Left ventricle myocardium inferior (tissue), 1 donor: Measurements from ENCODE around the gene ZPBP2. TPM values are rescaled to one million over a fixed set of nuclear protein-coding genes. Genes with fewer than 3 reads are reported as not detected.

ENCODE experiments used
- DNase-seq: peaks from one replicate; pipeline ENCODE4 v3.0.0-alpha.2; 2020
- H3K27ac ChIP-seq: fragments of 200-600 bp; replicated peaks from 2 replicates; pipeline ENCODE4 v1.8.0; 2021
- H3K27me3 ChIP-seq: fragments of 200-600 bp; 2 replicates; pipeline ENCODE4 v1.8.0; 2021; ENCODE audit warnings: low read depth
- H3K36me3 ChIP-seq: fragments of 200-600 bp; 2 replicates; pipeline ENCODE4 v1.8.0; 2021
- H3K4me1 ChIP-seq: fragments of 200-600 bp; 2 replicates; pipeline ENCODE4 v1.8.0; 2021
- H3K4me3 ChIP-seq: fragments of 200-600 bp; 2 replicates; pipeline ENCODE4 v1.8.0; 2021; ENCODE audit warnings: mild to moderate bottlenecking, moderate library complexity
- H3K9me3 ChIP-seq: fragments of 200-600 bp; replicated peaks from 2 replicates; pipeline ENCODE4 v1.8.0; 2021
- intact Hi-C: fragments of 100-400 bp; cut with micrococcal nuclease; formaldehyde crosslinking; loops from one replicate; pipeline ENCODE4 v1.11.0; 2022
- long read RNA-seq: library from polyadenylated mRNA; unstranded; transcript quantifications from one replicate; pipeline ENCODE4 v2.0.0, GENCODE V29; 2021
- total RNA-seq: library from RNA; stranded (reverse); fragmentation: NEBNext Ultra II Directional; extraction: Animal tissue kit (Norgen Biotek cat#: 25700); gene quantifications from one replicate; pipeline ENCODE4 v1.2.1, GENCODE V29; 2021
- TF ChIP-seq, protein P1 (sequence below): fragments of 200-600 bp; IDR thresholded peaks from 2 replicates; pipeline ENCODE4 v1.8.0; 2021; ENCODE audit warnings: antibody characterized with exemption, mild to moderate bottlenecking, borderline replicate concordance
- donor health status: DM: no; HTN: yes; CAD: no; lungs with severe emphysema.

Gene ZPBP2, protein sequence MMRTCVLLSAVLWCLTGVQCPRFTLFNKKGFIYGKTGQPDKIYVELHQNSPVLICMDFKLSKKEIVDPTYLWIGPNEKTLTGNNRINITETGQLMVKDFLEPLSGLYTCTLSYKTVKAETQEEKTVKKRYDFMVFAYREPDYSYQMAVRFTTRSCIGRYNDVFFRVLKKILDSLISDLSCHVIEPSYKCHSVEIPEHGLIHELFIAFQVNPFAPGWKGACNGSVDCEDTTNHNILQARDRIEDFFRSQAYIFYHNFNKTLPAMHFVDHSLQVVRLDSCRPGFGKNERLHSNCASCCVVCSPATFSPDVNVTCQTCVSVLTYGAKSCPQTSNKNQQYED
- not detected for total RNA-seq
- long read RNA-seq, result 0 reads

DNA sequence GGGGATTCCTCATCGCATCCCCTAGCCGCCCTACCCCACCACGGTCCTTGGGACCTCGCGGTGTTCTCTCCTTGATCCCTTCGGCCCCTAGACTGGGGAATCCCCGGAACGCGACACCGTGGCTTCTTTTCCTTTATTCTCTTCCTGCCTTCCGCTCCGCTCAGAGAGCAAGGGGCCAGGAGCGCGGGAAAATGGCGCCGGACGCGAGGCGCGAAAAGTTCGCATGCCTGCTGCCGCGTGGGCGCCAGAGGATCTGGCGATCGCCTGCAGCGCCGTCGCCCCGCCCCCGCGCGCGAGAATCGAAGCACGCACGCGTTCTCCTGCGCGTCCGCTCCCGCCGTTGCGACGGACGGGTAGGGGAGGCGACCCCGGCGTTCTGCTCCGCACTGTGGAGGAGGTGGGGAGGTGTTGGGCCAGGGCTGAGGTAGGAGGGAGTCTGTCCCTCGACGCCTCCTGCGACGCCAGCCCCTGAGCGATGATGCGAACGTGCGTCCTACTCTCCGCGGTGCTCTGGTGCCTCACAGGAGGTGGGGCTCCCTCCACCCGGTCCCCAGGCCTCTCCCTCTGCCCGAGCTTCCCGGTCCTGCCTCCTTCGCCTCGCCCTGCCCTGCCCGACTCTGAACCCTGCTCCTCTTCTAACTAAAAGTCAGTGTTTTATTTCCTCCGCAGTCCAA, at the start of gene ZPBP2:
Gene ZPBP2 (plus strand): TSS at position 323 of the 674 bp plus-strand sequence. CDS start 153 bp downstream, at position 476.
- TF ChIP-seq, protein P1, sequence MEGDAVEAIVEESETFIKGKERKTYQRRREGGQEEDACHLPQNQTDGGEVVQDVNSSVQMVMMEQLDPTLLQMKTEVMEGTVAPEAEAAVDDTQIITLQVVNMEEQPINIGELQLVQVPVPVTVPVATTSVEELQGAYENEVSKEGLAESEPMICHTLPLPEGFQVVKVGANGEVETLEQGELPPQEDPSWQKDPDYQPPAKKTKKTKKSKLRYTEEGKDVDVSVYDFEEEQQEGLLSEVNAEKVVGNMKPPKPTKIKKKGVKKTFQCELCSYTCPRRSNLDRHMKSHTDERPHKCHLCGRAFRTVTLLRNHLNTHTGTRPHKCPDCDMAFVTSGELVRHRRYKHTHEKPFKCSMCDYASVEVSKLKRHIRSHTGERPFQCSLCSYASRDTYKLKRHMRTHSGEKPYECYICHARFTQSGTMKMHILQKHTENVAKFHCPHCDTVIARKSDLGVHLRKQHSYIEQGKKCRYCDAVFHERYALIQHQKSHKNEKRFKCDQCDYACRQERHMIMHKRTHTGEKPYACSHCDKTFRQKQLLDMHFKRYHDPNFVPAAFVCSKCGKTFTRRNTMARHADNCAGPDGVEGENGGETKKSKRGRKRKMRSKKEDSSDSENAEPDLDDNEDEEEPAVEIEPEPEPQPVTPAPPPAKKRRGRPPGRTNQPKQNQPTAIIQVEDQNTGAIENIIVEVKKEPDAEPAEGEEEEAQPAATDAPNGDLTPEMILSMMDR, result no peak
- DNase-seq, result no peak
- intact Hi-C loops, result no loop called here
- peaks cover 74% of the 10 kb centered on the region for H3K27me3 ChIP-seq
- H3K9me3 ChIP-seq, result no peaks in the 10 kb centered on the region
- H3K4me1 ChIP-seq, result peaks cover 10% of the 10 kb centered on the region
- no peak within 1 kb of the TSS for H3K4me3 ChIP-seq
- no peaks in the 10 kb centered on the region for H3K36me3 ChIP-seq
- no peak within 1 kb of the TSS for H3K27ac ChIP-seq

DNA sequence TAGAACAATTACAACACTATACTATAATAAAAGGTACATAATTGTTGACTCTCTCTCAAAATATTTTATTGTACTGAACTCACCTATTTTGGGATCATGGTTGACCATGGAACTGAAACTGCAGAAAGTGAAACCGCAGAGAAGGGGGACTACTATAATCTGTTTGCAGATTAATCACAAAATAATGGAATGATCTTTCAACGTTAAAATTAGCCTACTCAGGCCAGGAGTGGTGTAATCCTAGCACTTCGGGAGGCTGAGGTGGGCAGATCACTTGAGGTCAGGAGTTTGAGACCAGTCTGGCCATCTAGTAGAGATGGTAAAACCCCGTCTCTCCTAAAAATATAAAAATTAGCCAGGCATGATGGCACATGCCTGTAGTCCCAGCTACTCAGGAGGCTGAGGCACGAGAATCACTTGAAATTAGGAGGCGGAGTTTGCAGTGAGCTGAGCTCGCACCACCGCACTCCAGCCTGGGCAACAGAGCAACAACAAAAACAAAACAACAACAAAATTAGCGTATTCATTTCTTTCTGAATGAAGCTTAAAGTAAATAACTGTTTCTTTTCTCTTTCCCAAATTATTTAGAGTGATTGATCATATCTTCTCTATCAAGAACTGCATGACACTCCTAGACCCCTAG, 49.5 kb upstream of the ZPBP2 start:
- TF ChIP-seq, protein P1, result no peak
- Histone ChIP-seq H3K4me3 (no peak overlapping the region), H3K4me1 (no peaks in the 10 kb centered on the region), H3K9me3 (peaks cover 3% of the 10 kb centered on the region), H3K36me3 (no peaks in the 10 kb centered on the region), H3K27me3 (peaks cover 34% of the 10 kb centered on the region), H3K27ac (no peak overlapping the region)
- DNase-seq, result no peak
- intact Hi-C loops, result no loop called here

DNA sequence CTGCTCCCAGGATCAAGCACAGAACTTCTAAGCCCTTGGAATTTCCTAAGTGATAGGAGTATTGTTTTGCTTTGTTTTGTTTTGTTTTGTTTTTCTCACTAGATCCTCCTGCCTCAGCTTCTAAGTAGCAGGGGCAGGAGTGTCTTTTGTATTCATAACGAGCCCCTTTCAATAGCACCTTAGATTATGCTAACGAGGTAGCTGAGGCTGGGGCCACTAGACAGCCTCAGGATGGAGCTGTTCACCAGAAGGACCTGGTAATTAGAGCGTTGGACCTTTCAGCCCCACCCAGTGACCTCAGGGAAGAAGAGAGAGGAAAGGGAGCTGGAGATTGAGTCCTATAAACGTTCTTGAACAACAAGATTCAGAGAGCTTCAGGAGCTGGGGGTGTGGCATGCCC, 47.5 kb upstream of the ZPBP2 start:
- TF ChIP-seq, protein P1, result no peak
- intact Hi-C loops, result no loop called here
- Histone ChIP-seq H3K27me3 (peaks cover 38% of the 10 kb centered on the region), H3K27ac (no peak overlapping the region), H3K4me1 (no peaks in the 10 kb centered on the region), H3K4me3 (no peak overlapping the region), H3K9me3 (peaks cover 15% of the 10 kb centered on the region), H3K36me3 (no peaks in the 10 kb centered on the region)
- DNase-seq, result no peak

DNA sequence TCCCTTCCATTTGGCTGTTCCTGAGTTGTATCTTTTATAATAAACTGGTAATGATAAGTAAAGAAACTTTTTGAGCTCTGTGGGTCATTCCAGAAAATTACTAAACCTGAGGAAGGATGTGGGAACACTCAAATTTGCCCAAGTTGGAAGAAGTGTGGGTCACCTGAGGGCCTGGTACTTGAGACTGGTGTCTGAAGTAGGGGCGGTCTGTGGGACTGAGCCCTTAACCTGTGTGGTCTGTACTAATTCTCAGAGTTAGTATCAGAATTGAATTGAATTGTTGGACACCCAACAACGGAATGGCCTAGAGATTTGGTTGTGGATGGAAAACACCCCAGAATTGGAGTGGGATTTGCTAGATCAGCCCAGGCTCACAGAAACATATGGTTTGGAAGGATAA, 47.0 kb upstream of the ZPBP2 start:
- H3K27ac ChIP-seq, result no peak overlapping the region
- no peak for DNase-seq
- TF ChIP-seq, protein P1, result no peak
- H3K27me3 ChIP-seq, result peaks cover 42% of the 10 kb centered on the region
- no peak overlapping the region for H3K4me3 ChIP-seq
- peaks cover 15% of the 10 kb centered on the region for H3K9me3 ChIP-seq
- intact Hi-C loops, result no loop called here
- no peaks in the 10 kb centered on the region for H3K4me1 ChIP-seq
- H3K36me3 ChIP-seq, result no peaks in the 10 kb centered on the region

DNA sequence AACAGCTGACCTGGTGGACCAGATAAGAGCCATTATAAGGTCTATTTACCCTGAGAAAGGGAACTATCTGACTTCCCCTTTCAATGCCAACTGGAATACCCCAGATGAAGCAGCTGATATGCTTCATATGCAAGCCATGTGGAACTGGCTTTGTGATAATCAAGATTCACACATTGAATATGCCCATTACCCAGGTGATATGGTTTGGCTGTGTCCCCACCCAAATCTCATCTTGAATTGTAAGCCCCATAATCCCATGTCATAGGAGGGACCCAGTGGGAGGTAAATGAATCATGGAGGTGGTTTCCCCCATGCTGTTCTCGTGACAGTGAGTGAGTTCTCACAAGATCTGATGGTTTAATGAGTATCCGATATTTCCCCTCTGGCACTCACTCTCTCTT, 46.0 kb upstream of the ZPBP2 start:
- Histone ChIP-seq H3K36me3 (no peaks in the 10 kb centered on the region), H3K27me3 (peaks cover 53% of the 10 kb centered on the region), H3K9me3 (peaks cover 15% of the 10 kb centered on the region), H3K4me3 (no peak overlapping the region), H3K27ac (no peak overlapping the region), H3K4me1 (no peaks in the 10 kb centered on the region)
- TF ChIP-seq, protein P1, result no peak
- intact Hi-C loops, result no loop called here
- DNase-seq, result no peak
